NT2/D1 (cell line): ENCODE data around the gene GBX2.

Source experiments
- DNase-seq: peaks from one replicate; pipeline ENCODE4 v3.0.0-alpha.2; 2011; ENCODE audit warnings: low read depth, low spot score
- H3K27me3 ChIP-seq: 2 replicates; pipeline ENCODE4 v1.6.0; 2011; ENCODE audit warnings: mild to moderate bottlenecking; ENCODE audit not compliant: insufficient read length, insufficient read depth
- H3K36me3 ChIP-seq: 2 replicates; pipeline ENCODE4 v1.6.1; 2011; ENCODE audit warnings: mild to moderate bottlenecking, low read length, mixed read lengths; ENCODE audit not compliant: insufficient read depth, insufficient read length
- H3K4me1 ChIP-seq: 2 replicates; pipeline ENCODE4 v1.5.1; 2011; ENCODE audit not compliant: insufficient read depth, insufficient read length
- H3K4me3 ChIP-seq: 2 replicates; pipeline ENCODE4 v1.5.1; 2011; ENCODE audit warnings: low read depth; ENCODE audit not compliant: insufficient read length
- H3K9ac ChIP-seq: 2 replicates; pipeline ENCODE4 v1.6.0; 2011; ENCODE audit warnings: low read depth; ENCODE audit not compliant: insufficient read length
- H3K9me3 ChIP-seq: 2 replicates; pipeline ENCODE4 v1.5.1; 2011; ENCODE audit warnings: mild to moderate bottlenecking, low read length; ENCODE audit not compliant: insufficient read depth
- SUZ12 ChIP-seq: IDR thresholded peaks from 2 replicates; pipeline ENCODE4 v1.6.1; 2011; ENCODE audit not compliant: insufficient read length, insufficient read depth; ENCODE audit errors: extremely low read depth
- YY1 ChIP-seq: IDR thresholded peaks from 2 replicates; pipeline ENCODE4 v1.6.1; 2011; ENCODE audit not compliant: insufficient read length, insufficient read depth
- ZNF274 ChIP-seq: IDR thresholded peaks from 2 replicates; pipeline ENCODE4 v1.6.1; 2011; ENCODE audit warnings: mild to moderate bottlenecking, low read depth, low read length

Gene GBX2

DNA sequence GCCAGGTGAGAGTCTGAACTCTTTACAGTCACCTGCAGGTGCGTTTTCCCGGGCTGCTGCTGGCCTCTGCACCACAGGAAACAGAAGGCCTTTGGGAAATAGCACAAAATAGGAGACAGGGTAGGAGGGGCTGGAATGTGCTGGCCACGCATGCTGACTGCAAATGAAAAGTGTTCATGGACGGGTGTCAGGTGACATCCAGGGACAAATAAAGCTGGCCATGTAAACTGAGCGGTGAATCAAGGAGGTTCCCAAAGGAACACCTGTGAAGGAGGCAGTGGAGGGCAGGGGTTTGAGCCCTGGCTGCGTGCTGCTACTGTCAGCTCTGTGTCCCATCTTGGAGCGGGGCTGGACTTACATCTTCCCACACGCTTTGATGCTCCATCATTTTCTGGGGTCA is 42.4 kb upstream of the GBX2 start:
- Histone ChIP-seq H3K27me3 (no peaks in the 10 kb centered on the region), H3K9me3 (no peaks in the 10 kb centered on the region), H3K9ac (no peak overlapping the region), H3K4me1 (peaks cover 10% of the 10 kb centered on the region), H3K36me3 (no peaks in the 10 kb centered on the region), H3K4me3 (no peak overlapping the region)
- DNase-seq: no peak
- no peak for TF ChIP-seq ZNF274
- TF ChIP-seq SUZ12: no peak
- no peak for TF ChIP-seq YY1

DNA sequence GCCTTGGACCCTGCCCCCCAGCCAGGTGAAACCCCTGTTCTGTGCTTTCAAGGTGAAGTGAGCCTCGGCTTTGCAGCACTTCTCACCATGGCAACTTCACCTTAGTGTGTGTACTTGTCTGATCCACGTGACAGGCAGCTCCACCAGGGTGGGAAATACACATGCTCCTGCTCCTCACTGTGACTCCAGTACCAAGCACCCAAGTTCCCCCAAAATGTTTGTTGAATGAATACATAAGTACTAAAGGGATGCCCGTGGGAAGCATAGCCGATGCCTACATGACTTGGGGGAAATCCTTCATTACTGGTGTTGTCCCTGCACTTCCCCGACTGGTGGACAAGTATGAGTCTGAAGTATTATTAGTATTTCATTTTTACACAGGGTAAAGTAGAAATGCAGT is 41.8 kb upstream of the GBX2 start:
- Histone ChIP-seq H3K9me3 (no peaks in the 10 kb centered on the region), H3K36me3 (no peaks in the 10 kb centered on the region), H3K27me3 (no peaks in the 10 kb centered on the region), H3K4me3 (no peak overlapping the region), H3K4me1 (peaks cover 10% of the 10 kb centered on the region), H3K9ac (no peak overlapping the region)
- TF ChIP-seq YY1 (no peak), ZNF274 (no peak)
- DNase-seq: no peak

DNA sequence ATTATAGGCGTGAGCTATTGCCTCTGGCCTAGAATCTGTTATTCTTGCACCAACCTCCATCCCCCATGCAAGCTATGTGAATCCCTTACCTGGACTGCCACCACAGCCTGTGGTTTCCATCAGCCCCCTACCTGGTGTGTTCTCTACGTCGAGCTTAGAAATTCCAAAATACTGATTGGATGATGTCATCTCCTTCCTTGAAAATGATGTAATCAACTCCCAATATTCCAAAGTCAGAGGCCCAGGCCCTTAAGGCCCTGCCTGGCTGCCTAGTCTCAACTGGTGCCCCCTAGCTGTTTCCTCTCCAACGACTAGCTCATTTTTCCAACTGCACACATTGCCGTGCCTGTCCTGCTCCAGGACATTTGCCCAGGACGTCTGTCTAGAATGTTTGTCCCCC is 41.3 kb upstream of the GBX2 start:
- TF ChIP-seq ZNF274: no peak
- no peak for TF ChIP-seq YY1
- no peak for TF ChIP-seq SUZ12
- H3K36me3 ChIP-seq: no peaks in the 10 kb centered on the region
- DNase-seq: peak; percentile 48
- no peak overlapping the region for H3K9ac ChIP-seq
- no peaks in the 10 kb centered on the region for H3K27me3 ChIP-seq
- H3K4me3 ChIP-seq: no peak overlapping the region
- H3K9me3 ChIP-seq: no peaks in the 10 kb centered on the region
- H3K4me1 ChIP-seq: peaks cover 10% of the 10 kb centered on the region

DNA sequence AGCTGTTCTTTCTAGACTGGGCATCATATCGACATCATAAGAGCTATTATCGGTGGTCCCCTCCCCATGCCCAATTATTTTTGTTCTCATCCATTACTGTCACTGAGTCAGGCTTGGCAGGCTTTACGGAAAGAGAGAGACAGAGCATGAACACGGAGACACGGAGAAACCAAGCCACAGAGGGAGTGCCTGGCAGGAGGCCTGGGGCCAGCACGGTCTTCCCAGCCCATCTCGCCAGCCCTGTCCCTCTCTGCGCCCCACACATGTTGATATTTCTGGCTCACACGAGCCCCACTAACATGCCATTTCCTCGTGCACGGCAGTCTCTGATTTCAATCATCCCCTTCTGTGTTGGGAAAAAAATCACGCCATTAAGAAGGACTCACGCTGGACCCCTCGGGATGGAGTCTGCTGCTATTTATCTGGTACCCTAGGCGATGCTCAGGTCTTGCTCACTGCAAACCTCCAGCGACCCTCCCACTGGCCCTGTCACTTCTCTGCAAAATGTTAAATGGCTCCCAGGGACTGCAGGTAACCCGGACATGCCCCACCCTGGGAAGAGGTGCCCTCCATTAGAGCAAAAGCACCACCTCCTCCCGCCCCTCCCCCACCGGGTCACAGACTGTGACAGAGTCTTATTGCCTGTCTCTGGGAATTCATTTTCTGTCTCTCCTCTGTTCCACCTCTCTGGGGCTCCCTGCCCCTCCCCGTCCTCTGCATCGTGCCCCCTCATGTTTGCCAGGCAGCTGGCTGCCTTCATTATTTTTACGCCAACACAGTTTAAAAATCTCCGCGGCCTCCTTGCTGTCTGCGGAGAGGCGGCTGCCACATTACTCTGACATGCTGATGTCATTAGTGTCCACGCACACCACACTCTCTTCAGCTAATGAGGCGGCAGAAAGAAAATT is 40.1 kb upstream of the GBX2 start:
- Histone ChIP-seq H3K27me3 (no peaks in the 10 kb centered on the region), H3K4me1 (peaks cover 10% of the 10 kb centered on the region), H3K9ac (no peak overlapping the region), H3K9me3 (no peaks in the 10 kb centered on the region), H3K4me3 (no peak overlapping the region), H3K36me3 (no peaks in the 10 kb centered on the region)
- TF ChIP-seq YY1: no peak
- DNase-seq: no peak

DNA sequence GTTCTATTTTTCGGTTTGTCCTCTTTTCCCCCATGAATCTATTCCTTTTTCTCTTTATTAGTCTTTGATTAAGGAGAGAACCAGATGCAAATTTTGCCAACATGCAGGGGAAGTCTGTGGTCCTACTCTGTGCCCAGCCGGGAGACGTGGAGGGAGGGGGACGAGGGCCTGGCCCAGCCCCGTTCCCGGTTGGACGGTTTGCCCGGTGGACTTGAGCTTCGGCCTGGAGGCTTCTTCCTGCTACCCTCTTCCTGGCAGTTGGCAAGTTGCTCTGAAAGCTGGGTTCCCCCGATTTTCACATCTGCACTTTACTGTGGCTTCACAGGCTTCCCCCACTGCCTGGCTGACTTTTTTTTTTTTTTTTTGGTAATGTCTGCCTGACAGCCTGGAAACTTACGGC is 39.3 kb upstream of the GBX2 start:
- H3K4me3 ChIP-seq: no peak overlapping the region
- peaks cover 10% of the 10 kb centered on the region for H3K4me1 ChIP-seq
- no peaks in the 10 kb centered on the region for H3K9me3 ChIP-seq
- no peak for DNase-seq
- TF ChIP-seq YY1 (no peak), ZNF274 (no peak), SUZ12 (no peak)
- no peaks in the 10 kb centered on the region for H3K27me3 ChIP-seq
- H3K36me3 ChIP-seq: no peaks in the 10 kb centered on the region
- H3K9ac ChIP-seq: no peak overlapping the region

DNA sequence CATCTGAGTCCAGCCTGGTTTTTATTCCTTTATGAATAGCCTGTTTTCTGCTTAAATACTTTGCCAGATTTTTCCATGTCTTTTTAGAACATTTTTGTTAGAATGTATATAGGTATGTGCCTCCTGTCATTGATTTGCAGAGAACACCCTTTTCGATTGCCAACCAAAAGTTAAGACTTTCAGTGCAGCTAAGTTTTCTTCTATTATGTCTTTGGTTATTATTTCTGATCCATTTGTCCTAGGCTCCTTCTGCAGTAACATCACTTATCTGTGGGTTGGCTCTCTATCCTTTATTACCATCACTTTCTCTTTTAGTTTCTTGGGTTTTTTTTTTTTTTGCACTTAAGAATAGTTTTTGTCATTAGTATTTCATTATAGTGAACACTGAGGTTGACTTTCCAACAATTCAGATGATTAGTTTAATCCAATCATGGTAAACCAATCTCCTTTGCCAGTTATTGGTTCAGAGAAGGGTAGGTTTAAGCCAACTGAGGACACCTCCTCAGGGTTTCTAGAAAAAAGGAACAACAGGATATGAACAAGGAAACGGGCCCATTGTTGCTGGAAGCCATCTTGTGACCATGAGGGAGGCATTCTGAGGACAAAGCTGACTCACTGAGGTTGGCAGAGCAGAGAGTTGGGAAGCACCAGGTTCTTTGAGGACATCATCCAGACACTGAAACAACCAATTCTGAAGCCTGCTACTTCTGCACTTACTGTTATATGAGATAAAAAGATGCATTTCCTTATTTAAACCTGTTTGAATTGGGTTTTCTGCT is 37.9 kb upstream of the GBX2 start:
- no peak for DNase-seq

DNA sequence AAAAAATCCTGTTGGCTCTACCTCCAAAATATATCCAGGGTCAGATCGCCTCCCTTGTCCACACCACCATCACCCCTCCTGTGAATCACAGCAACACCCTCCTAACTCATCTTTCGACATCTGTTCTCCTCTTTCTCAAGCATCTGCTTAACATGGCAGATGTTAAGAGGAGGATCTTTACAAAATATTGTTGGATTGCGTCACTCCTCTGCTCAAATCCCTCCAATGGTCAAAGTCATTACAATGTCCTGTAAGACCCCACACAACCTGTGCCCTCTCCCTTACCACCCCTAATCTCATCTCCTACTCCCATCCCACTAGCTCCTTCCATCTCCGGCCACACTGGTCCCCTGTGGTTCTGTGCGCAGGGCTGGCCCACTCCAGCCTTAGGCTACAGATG is 36.8 kb upstream of the GBX2 start:
- no peak for DNase-seq
- no peak overlapping the region for H3K9ac ChIP-seq
- H3K4me1 ChIP-seq: peaks cover 12% of the 10 kb centered on the region
- no peaks in the 10 kb centered on the region for H3K36me3 ChIP-seq
- no peak for TF ChIP-seq SUZ12
- TF ChIP-seq YY1: no peak
- no peak for TF ChIP-seq ZNF274
- H3K27me3 ChIP-seq: no peaks in the 10 kb centered on the region
- no peak overlapping the region for H3K4me3 ChIP-seq
- H3K9me3 ChIP-seq: no peaks in the 10 kb centered on the region

More for the DNA sequence above, 37.9 kb upstream of the GBX2 start:
- Histone ChIP-seq H3K4me3 (no peak overlapping the region), H3K36me3 (no peaks in the 10 kb centered on the region), H3K4me1 (peaks cover 10% of the 10 kb centered on the region), H3K27me3 (no peaks in the 10 kb centered on the region), H3K9ac (no peak overlapping the region), H3K9me3 (no peaks in the 10 kb centered on the region)
- no peak for TF ChIP-seq ZNF274
